Activated CD8-positive, alpha-beta T cell treated with anti-CD3 and anti-CD28 coated beads for 36 hours (primary cell): ENCODE results near the gene PCNX2. TPM values are rescaled to one million over a fixed set of nuclear protein-coding genes. Genes with fewer than 3 reads are reported as not detected.

Experiments
- ATAC-seq: fragments of 200-7000 bp; cut with Tn5 transposase; one replicate; pipeline ENCODE4 v1.10.0; 2021; ENCODE audit warnings: mild to moderate bottlenecking, moderate library complexity
- CTCF ChIA-PET: fragments of 350-600 bp; sonication (Branson Sonifier 250); formaldehyde crosslinking; loops from one replicate; lab custom pipeline; 2021; ENCODE audit warnings: antibody characterized with exemption; lab: Charles Lee
- POLR2A ChIA-PET: fragments of 350-600 bp; sonication (Branson Sonifier 250); formaldehyde crosslinking; loops from one replicate; lab custom pipeline; 2021; ENCODE audit warnings: antibody characterized with exemption; lab: Charles Lee
- DNase-seq: peaks from one replicate; pipeline ENCODE4 v3.0.0-alpha.2; 2020
- H3K27ac Mint-ChIP-seq: one replicate; pipeline ENCODE4 v1.8.0; 2021; ENCODE audit warnings: mild to moderate bottlenecking, mixed read lengths
- H3K27me3 Mint-ChIP-seq: one replicate; pipeline ENCODE4 v1.8.0; 2021; ENCODE audit warnings: mixed read lengths
- H3K36me3 Mint-ChIP-seq: one replicate; pipeline ENCODE4 v1.8.0; 2021; ENCODE audit warnings: low read depth, mixed read lengths
- H3K4me1 Mint-ChIP-seq: one replicate; pipeline ENCODE4 v1.8.0; 2021; ENCODE audit warnings: low read depth, mixed read lengths
- H3K4me3 Mint-ChIP-seq: one replicate; pipeline ENCODE4 v1.8.0; 2021; ENCODE audit warnings: mild to moderate bottlenecking, moderate library complexity, mixed read lengths
- H3K9me3 Mint-ChIP-seq: one replicate; pipeline ENCODE4 v1.8.0; 2021; ENCODE audit warnings: mixed read lengths
- intact Hi-C: fragments of 100-400 bp; cut with micrococcal nuclease; formaldehyde crosslinking; loops from one replicate; pipeline ENCODE4 v1.10.0; 2022
- total RNA-seq, 2 experiments: library from RNA; stranded (reverse); gene quantifications; one replicate each; pipeline ENCODE4 v1.2.3, GENCODE V29; 2021
- TF ChIP-seq, protein P1 (sequence below): fragments of 200-600 bp; IDR thresholded peaks from one replicate; pipeline ENCODE4 v1.8.0; 2022; ENCODE audit warnings: antibody characterized with exemption, mild to moderate bottlenecking

Gene PCNX2
- total RNA-seq, 2 experiments from 2014 or later, result 14.4 to 14.9 TPM

DNA sequence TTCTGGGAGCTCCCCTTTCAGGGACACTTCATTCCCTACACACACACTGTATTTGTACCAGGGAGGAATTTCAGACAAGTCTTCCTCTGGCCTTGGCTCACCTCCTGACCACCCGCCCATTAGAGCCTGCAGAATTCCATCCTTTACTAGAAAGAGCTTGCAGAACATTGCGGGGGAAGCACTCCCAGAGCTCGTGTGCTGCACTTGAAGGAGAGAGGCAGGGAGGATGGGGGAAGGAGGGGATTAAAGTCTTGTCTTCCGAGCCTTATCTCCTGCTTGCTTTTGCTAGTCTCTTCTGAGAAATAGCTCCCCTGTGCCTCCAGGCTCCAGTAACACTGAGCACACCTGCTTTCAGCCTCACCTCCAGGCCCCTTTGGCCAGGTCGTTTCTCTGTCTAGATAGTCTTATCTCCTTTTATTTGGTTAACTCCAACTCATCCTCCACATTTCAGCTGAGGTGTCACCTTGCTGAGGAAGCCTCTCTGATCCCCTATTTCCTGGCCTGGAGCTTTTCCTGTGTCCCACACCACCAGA is 62.0 kb downstream of the PCNX2 start:
- no peak for DNase-seq
- Mint-ChIP-seq H3K27me3 (no peaks in the 10 kb centered on the region), H3K36me3 (peaks cover 4% of the 10 kb centered on the region), H3K4me3 (no peak overlapping the region), H3K4me1 (no peaks in the 10 kb centered on the region), H3K27ac (no peak overlapping the region), H3K9me3 (no peaks in the 10 kb centered on the region)
- CTCF ChIA-PET, result no interaction called here
- TF ChIP-seq, protein P1, sequence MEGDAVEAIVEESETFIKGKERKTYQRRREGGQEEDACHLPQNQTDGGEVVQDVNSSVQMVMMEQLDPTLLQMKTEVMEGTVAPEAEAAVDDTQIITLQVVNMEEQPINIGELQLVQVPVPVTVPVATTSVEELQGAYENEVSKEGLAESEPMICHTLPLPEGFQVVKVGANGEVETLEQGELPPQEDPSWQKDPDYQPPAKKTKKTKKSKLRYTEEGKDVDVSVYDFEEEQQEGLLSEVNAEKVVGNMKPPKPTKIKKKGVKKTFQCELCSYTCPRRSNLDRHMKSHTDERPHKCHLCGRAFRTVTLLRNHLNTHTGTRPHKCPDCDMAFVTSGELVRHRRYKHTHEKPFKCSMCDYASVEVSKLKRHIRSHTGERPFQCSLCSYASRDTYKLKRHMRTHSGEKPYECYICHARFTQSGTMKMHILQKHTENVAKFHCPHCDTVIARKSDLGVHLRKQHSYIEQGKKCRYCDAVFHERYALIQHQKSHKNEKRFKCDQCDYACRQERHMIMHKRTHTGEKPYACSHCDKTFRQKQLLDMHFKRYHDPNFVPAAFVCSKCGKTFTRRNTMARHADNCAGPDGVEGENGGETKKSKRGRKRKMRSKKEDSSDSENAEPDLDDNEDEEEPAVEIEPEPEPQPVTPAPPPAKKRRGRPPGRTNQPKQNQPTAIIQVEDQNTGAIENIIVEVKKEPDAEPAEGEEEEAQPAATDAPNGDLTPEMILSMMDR, result no peak
- intact Hi-C loops, result no loop called here
- ATAC-seq, result no peak
- POLR2A ChIA-PET, result no interaction called here

DNA sequence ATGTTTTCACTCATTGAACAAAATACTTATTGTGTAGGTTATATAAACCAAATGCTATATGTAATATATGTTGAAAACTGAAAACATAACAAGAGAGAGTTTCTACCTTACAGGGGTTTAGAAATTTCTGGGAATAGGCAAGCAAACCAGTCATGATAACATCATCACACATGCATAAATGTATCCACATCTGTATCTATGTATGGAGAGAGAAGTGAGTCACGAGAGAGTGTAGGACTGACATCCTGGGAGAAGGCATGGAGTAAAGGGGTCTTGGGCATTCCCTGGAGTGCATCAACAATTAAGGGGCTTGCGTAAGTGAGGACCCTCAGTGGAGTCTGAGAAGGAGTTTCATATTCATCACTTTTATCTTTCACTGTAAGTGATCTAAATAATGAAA is 65.5 kb downstream of the PCNX2 start:
- intact Hi-C loops, result no loop called here
- Mint-ChIP-seq H3K4me1 (no peaks in the 10 kb centered on the region), H3K27ac (no peak overlapping the region), H3K27me3 (no peaks in the 10 kb centered on the region), H3K36me3 (peaks cover 6% of the 10 kb centered on the region), H3K4me3 (no peak overlapping the region), H3K9me3 (no peaks in the 10 kb centered on the region)
- CTCF ChIA-PET, result no interaction called here
- DNase-seq (no peak), ATAC-seq (no peak)
- POLR2A ChIA-PET, result no interaction called here
- TF ChIP-seq, protein P1, result no peak

DNA sequence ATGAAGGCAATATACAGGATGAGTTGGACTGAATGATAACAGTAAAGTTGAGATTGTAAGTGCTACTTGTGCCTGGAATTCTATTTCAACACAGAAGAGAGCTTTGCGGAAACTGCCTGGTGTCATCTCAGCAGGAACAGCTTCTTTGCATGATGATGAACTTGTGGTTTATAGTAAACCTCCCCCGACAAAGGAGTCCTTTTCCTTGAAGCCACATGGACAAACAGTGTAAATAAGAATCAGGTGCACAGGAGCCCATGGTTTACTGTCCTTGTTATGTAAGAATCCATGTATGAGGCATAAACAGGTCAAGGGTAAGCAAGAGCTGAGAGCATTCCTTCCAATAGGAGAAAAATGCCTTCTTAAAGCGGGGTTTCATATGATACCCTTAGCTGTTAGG is 66.2 kb downstream of the PCNX2 start:
- no peak overlapping the region for H3K27ac Mint-ChIP-seq
- TF ChIP-seq, protein P1, result no peak
- no peak overlapping the region for H3K4me3 Mint-ChIP-seq
- H3K27me3 Mint-ChIP-seq, result no peaks in the 10 kb centered on the region
- CTCF ChIA-PET, result interaction anchor here (0.9 kb wide), 1 partner anchor 13 kb away, joined by 3 read pairs; no protein-coding TSS in a partner anchor
- ATAC-seq, result no peak
- POLR2A ChIA-PET, result no interaction called here
- DNase-seq, result no peak
- peaks cover 6% of the 10 kb centered on the region for H3K36me3 Mint-ChIP-seq
- intact Hi-C loops, result no loop called here
- no peaks in the 10 kb centered on the region for H3K9me3 Mint-ChIP-seq
- no peaks in the 10 kb centered on the region for H3K4me1 Mint-ChIP-seq

DNA sequence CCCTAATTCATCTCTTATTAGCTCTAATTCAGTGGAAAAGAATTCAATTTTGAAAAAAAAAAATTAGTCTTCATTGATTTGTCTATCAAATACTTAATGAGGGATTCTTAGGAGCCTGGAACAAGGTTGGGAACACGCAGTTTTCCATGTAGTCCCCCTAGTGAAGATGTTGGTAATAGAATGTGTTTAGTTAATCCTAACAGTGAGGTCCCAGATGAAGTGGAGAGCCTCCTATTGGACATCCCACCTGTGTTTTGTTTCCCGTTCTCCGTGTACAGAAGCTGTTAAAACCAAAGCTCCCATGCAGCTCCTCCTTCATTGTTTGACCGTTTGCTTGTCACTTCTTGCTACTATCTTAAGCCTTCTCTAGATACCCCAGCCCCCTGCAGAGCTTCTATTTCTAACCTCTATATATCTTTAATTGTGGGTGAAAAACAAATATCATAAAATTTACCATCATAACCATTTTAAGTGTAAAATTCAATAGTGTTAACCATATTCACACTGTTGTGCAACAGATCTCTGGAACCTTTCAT is 67.5 kb downstream of the PCNX2 start:
- ATAC-seq, result no peak
- no peak for DNase-seq
- no peaks in the 10 kb centered on the region for H3K27me3 Mint-ChIP-seq
- no peaks in the 10 kb centered on the region for H3K9me3 Mint-ChIP-seq
- no peaks in the 10 kb centered on the region for H3K4me1 Mint-ChIP-seq
- H3K27ac Mint-ChIP-seq, result no peak overlapping the region
- ChIA-PET POLR2A (no interaction called here), CTCF (no interaction called here)
- TF ChIP-seq, protein P1, result no peak
- intact Hi-C loops, result no loop called here
- H3K36me3 Mint-ChIP-seq, result peaks cover 6% of the 10 kb centered on the region
- no peak overlapping the region for H3K4me3 Mint-ChIP-seq

DNA sequence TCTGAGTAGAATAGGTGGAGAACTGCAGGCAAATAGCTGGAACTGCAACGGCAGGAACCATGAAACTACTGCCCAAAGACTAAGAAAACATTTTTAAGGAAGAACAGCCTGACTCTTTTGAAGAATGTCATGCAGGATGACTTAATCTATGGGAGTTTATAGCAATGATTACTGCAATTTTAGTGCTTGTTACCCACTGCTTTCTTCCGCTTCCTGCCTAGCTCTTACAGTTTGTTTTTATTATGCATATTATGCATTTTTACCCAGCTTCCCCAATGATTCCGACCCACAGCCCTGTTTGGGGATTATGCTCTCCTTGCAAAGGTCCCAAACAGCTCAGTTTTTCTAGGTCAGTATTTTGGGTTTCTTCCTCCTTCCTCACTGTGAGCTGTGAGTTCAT is 71.2 kb downstream of the PCNX2 start:
- no peaks in the 10 kb centered on the region for H3K4me1 Mint-ChIP-seq
- no peak overlapping the region for H3K4me3 Mint-ChIP-seq
- TF ChIP-seq, protein P1, result no peak
- intact Hi-C loops, result no loop called here
- H3K27ac Mint-ChIP-seq, result no peak overlapping the region
- peaks cover 19% of the 10 kb centered on the region for H3K36me3 Mint-ChIP-seq
- H3K27me3 Mint-ChIP-seq, result no peaks in the 10 kb centered on the region
- ATAC-seq (no peak), DNase-seq (no peak)
- no peaks in the 10 kb centered on the region for H3K9me3 Mint-ChIP-seq
- POLR2A ChIA-PET, result no interaction called here
- CTCF ChIA-PET, result no interaction called here
